ENCODE measurements around the gene UGT1A5. TPM values are rescaled to one million over a fixed set of nuclear protein-coding genes. Genes with fewer than 3 reads are reported as not detected.

The UGT1A5 gene
- total and polyA plus RNA-seq, 2 experiments from 2014 or later: not detected

GRCh38 chr2:233817995-233818638 is 105.4 kb downstream of the UGT1A5 start:
- Histone ChIP-seq H3K36me3 (no peaks in the 10 kb centered on the region), H3K4me1 (ENCODE audit: low read depth) (no peaks in the 10 kb centered on the region), H3K27me3 (no peaks in the 10 kb centered on the region), H3K4me3 (no peak overlapping the region), H3K27ac (no peak overlapping the region), H3K9me3 (ENCODE audit: low read depth) (no peaks in the 10 kb centered on the region)
- no peak for DNase-seq (ENCODE audit: low read depth in 1 of 2, low spot score in 1 of 2)
- no peak for TF ChIP-seq CTCF (IDR thresholded peaks at IDR 0.05; ENCODE audit: low read depth, low read length)

GRCh38 chr2:233818639-233819621 is 106.2 kb downstream of the UGT1A5 start:
- Histone ChIP-seq H3K36me3 (no peaks in the 10 kb centered on the region), H3K27ac (no peak overlapping the region), H3K4me1 (ENCODE audit: low read depth) (no peaks in the 10 kb centered on the region), H3K27me3 (no peaks in the 10 kb centered on the region), H3K9me3 (ENCODE audit: low read depth) (no peaks in the 10 kb centered on the region), H3K4me3 (no peak overlapping the region)
- no peak for TF ChIP-seq CTCF (IDR thresholded peaks at IDR 0.05; ENCODE audit: low read depth, low read length)
- DNase-seq (ENCODE audit: low read depth in 1 of 2, low spot score in 1 of 2): no peak

GRCh38 chr2:233819884-233820773 is 107.4 kb downstream of the UGT1A5 start:
- no peak for TF ChIP-seq CTCF (IDR thresholded peaks at IDR 0.05; ENCODE audit: low read depth, low read length)
- Histone ChIP-seq H3K27me3 (no peaks in the 10 kb centered on the region), H3K27ac (no peak overlapping the region), H3K9me3 (ENCODE audit: low read depth) (no peaks in the 10 kb centered on the region), H3K4me1 (ENCODE audit: low read depth) (no peaks in the 10 kb centered on the region), H3K4me3 (no peak overlapping the region), H3K36me3 (no peaks in the 10 kb centered on the region)
- no peak for DNase-seq (ENCODE audit: low read depth in 1 of 2, low spot score in 1 of 2)

- Histone ChIP-seq H3K9me3 (ENCODE audit: low read depth) (no peaks in the 10 kb centered on the region), H3K27me3 (no peaks in the 10 kb centered on the region), H3K4me1 (ENCODE audit: low read depth) (no peaks in the 10 kb centered on the region), H3K27ac (no peak overlapping the region), H3K4me3 (no peak overlapping the region), H3K36me3 (no peaks in the 10 kb centered on the region)
- TF ChIP-seq CTCF (IDR thresholded peaks at IDR 0.05; ENCODE audit: low read depth, low read length): no peak
- DNase-seq (ENCODE audit: low read depth in 1 of 2, low spot score in 1 of 2): no peak
Observed at GRCh38 chr2:233820774-233821105, 108.0 kb downstream of the UGT1A5 start.

GRCh38 chr2:233821196-233821595 is 108.5 kb downstream of the UGT1A5 start:
- no peak overlapping the region for H3K4me3 ChIP-seq
- DNase-seq (ENCODE audit: low read depth in 1 of 2, low spot score in 1 of 2): no peak
- TF ChIP-seq CTCF (IDR thresholded peaks at IDR 0.05; ENCODE audit: low read depth, low read length): no peak
- H3K36me3 ChIP-seq: no peaks in the 10 kb centered on the region
- H3K27me3 ChIP-seq: no peaks in the 10 kb centered on the region
- H3K27ac ChIP-seq: no peak overlapping the region
- no peaks in the 10 kb centered on the region for H3K9me3 ChIP-seq (ENCODE audit: low read depth)
- H3K4me1 ChIP-seq (ENCODE audit: low read depth): no peaks in the 10 kb centered on the region
